ENCODE results near the gene PRSS35. TPM values are rescaled to one million over a fixed set of nuclear protein-coding genes. Genes with fewer than 3 reads are reported as not detected.
"Not testable (repeated sequence)": the region's sequence is repeated elsewhere in the genome, so short reads cannot be mapped to it uniquely, and the experiment has no call there.

Gene PRSS35
- total RNA-seq, 2 donors from 2014 or later: 0.85 to 10.0 TPM

GRCh38 chr6:83480470-83480869 lies 31.9 kb upstream of the PRSS35 start:
- H3K36me3 ChIP-seq: no peaks in the 10 kb centered on the region
- H3K4me3 ChIP-seq: no peak overlapping the region
- no peaks in the 10 kb centered on the region for H3K9me3 ChIP-seq
- no peak overlapping the region for H3K27ac ChIP-seq
- TF ChIP-seq CTCF (IDR thresholded peaks at IDR 0.05): no peak
- no peak for DNase-seq (ENCODE audit: low spot score)
- no peaks in the 10 kb centered on the region for H3K27me3 ChIP-seq
- H3K4me1 ChIP-seq: no peaks in the 10 kb centered on the region

GRCh38 chr6:83481938-83482337 lies 30.4 kb upstream of the PRSS35 start:
- not testable (repeated sequence) for H3K36me3 ChIP-seq; H3K9me3 ChIP-seq; H3K27ac ChIP-seq; H3K4me1 ChIP-seq; H3K27me3 ChIP-seq; H3K4me3 ChIP-seq; DNase-seq (ENCODE audit: low spot score)

GRCh38 chr6:83488448-83488847 lies 23.9 kb upstream of the PRSS35 start:
- H3K27me3 ChIP-seq: no peaks in the 10 kb centered on the region
- no peaks in the 10 kb centered on the region for H3K4me1 ChIP-seq
- no peak overlapping the region for H3K4me3 ChIP-seq
- DNase-seq (ENCODE audit: low spot score): no peak
- no peaks in the 10 kb centered on the region for H3K36me3 ChIP-seq
- no peak for TF ChIP-seq CTCF (IDR thresholded peaks at IDR 0.05)
- no peak overlapping the region for H3K27ac ChIP-seq
- H3K9me3 ChIP-seq: no peaks in the 10 kb centered on the region

GRCh38 chr6:83488861-83489260 lies 23.5 kb upstream of the PRSS35 start:
- Histone ChIP-seq H3K27ac (no peak overlapping the region), H3K27me3 (no peaks in the 10 kb centered on the region), H3K4me1 (no peaks in the 10 kb centered on the region), H3K36me3 (no peaks in the 10 kb centered on the region), H3K4me3 (no peak overlapping the region), H3K9me3 (no peaks in the 10 kb centered on the region)
- no peak for DNase-seq (ENCODE audit: low spot score)
- TF ChIP-seq CTCF (IDR thresholded peaks at IDR 0.05): no peak

- Histone ChIP-seq H3K27me3 (no peaks in the 10 kb centered on the region), H3K4me1 (no peaks in the 10 kb centered on the region), H3K36me3 (no peaks in the 10 kb centered on the region), H3K27ac (no peak overlapping the region), H3K9me3 (no peaks in the 10 kb centered on the region), H3K4me3 (no peak overlapping the region)
- TF ChIP-seq CTCF (IDR thresholded peaks at IDR 0.05): no peak
- no peak for DNase-seq (ENCODE audit: low spot score)
Observed at GRCh38 chr6:83490217-83490807, 22.0 kb upstream of the PRSS35 start.

GRCh38 chr6:83505356-83505755 lies 7.0 kb upstream of the PRSS35 start:
- Histone ChIP-seq H3K27me3 (no peaks in the 10 kb centered on the region), H3K4me3 (no peak overlapping the region), H3K36me3 (no peaks in the 10 kb centered on the region), H3K27ac (no peak overlapping the region), H3K4me1 (no peaks in the 10 kb centered on the region), H3K9me3 (no peaks in the 10 kb centered on the region)
- DNase-seq (ENCODE audit: low spot score): no peak
- no peak for TF ChIP-seq CTCF (IDR thresholded peaks at IDR 0.05)

Measured in right atrium auricular region (tissue), 2 donors.